ENCODE data around the gene INTS6. TPM values are rescaled to one million over a fixed set of nuclear protein-coding genes. Genes with fewer than 3 reads are reported as not detected.

Gene INTS6
- total and polyA plus RNA-seq, 8 donors: 10.7 to 200 (median 13.7) TPM

- Histone ChIP-seq H3K9me3 (no peaks in the 10 kb centered on the region), H3K27me3 (no peaks in the 10 kb centered on the region), H3K36me3 (no peaks in the 10 kb centered on the region), H3K27ac (no peak overlapping the region), H3K4me3 (no peak overlapping the region), H3K4me1 (peaks cover 0 to 19% (median 12%) of the 10 kb centered on the region in 4 donors)
- intact Hi-C loops (cut with DNase I; ENCODE audit: low total_unique reads): no loop called here
- no peak for TF ChIP-seq POLR2A (IDR thresholded peaks at IDR 0.05)
- no peak for TF ChIP-seq EP300 (IDR thresholded peaks at IDR 0.05)
- no peak for DNase-seq
- 68 to 71% (median 70%) methylated on average over 8 of the region's 8 CpGs for WGBS, 5 donors
Observed at GRCh38 chr13:51478418-51479198, 25.8 kb upstream of the INTS6 start.

- H3K4me1 ChIP-seq: peaks cover 0 to 19% (median 12%) of the 10 kb centered on the region in 4 donors
- peak overlapping the region in 1 of 5 donors; percentile 35 for H3K27ac ChIP-seq
- intact Hi-C loops (cut with DNase I; ENCODE audit: low total_unique reads): no loop called here
- no peaks in the 10 kb centered on the region for H3K36me3 ChIP-seq
- no peak overlapping the region for H3K4me3 ChIP-seq
- 33 to 57% (median 39%) methylated on average over 2 of the region's 2 CpGs for WGBS, 5 donors
- H3K27me3 ChIP-seq: no peaks in the 10 kb centered on the region
- TF ChIP-seq CTCF (IDR thresholded peaks at IDR 0.05) (no peak), POLR2AphosphoS5 (IDR thresholded peaks at IDR 0.05) (no peak), POLR2A (IDR thresholded peaks at IDR 0.05) (no peak), EP300 (IDR thresholded peaks at IDR 0.05) (no peak)
- DNase-seq: no peak
- H3K9me3 ChIP-seq: no peaks in the 10 kb centered on the region
Observed at GRCh38 chr13:51477653-51478324, 25.0 kb upstream of the INTS6 start.

GRCh38 chr13:51477149-51477548, 24.3 kb upstream of the INTS6 start:
- intact Hi-C loops (cut with DNase I; ENCODE audit: low total_unique reads): no loop called here
- Histone ChIP-seq H3K4me1 (peaks cover 0 to 19% (median 12%) of the 10 kb centered on the region in 4 donors), H3K27me3 (no peaks in the 10 kb centered on the region), H3K4me3 (no peak overlapping the region), H3K27ac (peak overlapping the region in 2 of 5 donors; percentile 33 to 35), H3K36me3 (no peaks in the 10 kb centered on the region), H3K9me3 (no peaks in the 10 kb centered on the region)
- TF ChIP-seq CTCF (IDR thresholded peaks at IDR 0.05): no peak
- peak in 1 of 2 donors; percentile 34 for DNase-seq
- 24 to 60% (median 42%) methylated on average over 3 of the region's 3 CpGs for WGBS, 5 donors

- Histone ChIP-seq H3K4me1 (peaks cover 0 to 19% (median 12%) of the 10 kb centered on the region in 4 donors), H3K9me3 (no peaks in the 10 kb centered on the region), H3K27me3 (no peaks in the 10 kb centered on the region), H3K27ac (peak overlapping the region in 2 of 5 donors; percentile 7 to 33), H3K36me3 (no peaks in the 10 kb centered on the region), H3K4me3 (no peak overlapping the region)
- DNase-seq: no peak
- intact Hi-C loops (cut with DNase I; ENCODE audit: low total_unique reads): no loop called here
- WGBS, 5 donors: 54 to 74% (median 65%) methylated on average over 2 of the region's 2 CpGs
- TF ChIP-seq POLR2AphosphoS5 (IDR thresholded peaks at IDR 0.05): no peak
- no peak for TF ChIP-seq CTCF (IDR thresholded peaks at IDR 0.05)
- no peak for TF ChIP-seq POLR2A (IDR thresholded peaks at IDR 0.05)
- no peak for TF ChIP-seq EP300 (IDR thresholded peaks at IDR 0.05)
Observed at GRCh38 chr13:51475727-51476501, 23.1 kb upstream of the INTS6 start.
